Naive thymus-derived CD8-positive, alpha-beta T cell (primary cell): ENCODE measurements around the gene GRIN3B. TPM values are rescaled to one million over a fixed set of nuclear protein-coding genes. Genes with fewer than 3 reads are reported as not detected.

Experiments
- ATAC-seq, 2 donors: fragments of 150-1000 bp; cut with Tn5 transposase in 1 of 2; sonication (Bioruptor Pico), chemical (Tn5 transposase) in 1 of 2; 1 replicate in 1 of 2; 2 replicates in 1 of 2; pipeline ENCODE4 v1.10.0; 2021; ENCODE audit warnings: mild to moderate bottlenecking in 2 of 2, moderate library complexity in 2 of 2
- POLR2A ChIA-PET: fragments of 350-600 bp; sonication (Branson Sonifier 250); formaldehyde crosslinking; loops from one replicate; lab custom pipeline; 2021; ENCODE audit warnings: antibody characterized with exemption; lab: Charles Lee
- DNase-seq, 10 donors: peaks; one replicate each; pipeline versions ENCODE4 v3.0.0 to v3.0.0-alpha.2; 2020 to 2022
- H3K27ac Mint-ChIP-seq, 10 donors: one replicate each; pipeline ENCODE4 v1.8.0; 2020 to 2022; ENCODE audit warnings: mild to moderate bottlenecking in 10 of 10, mixed read lengths in 10 of 10, moderate library complexity in 4 of 10, inconsistent platforms in 1 of 10
- H3K27me3 Mint-ChIP-seq, 5 donors: one replicate each; pipeline ENCODE4 v1.8.0; 2021 to 2022; ENCODE audit warnings: mixed read lengths in 5 of 5
- H3K36me3 Mint-ChIP-seq, 3 donors: one replicate each; pipeline ENCODE4 v1.8.0; 2020 to 2022; ENCODE audit warnings: mixed read lengths in 3 of 3, mild to moderate bottlenecking in 2 of 3, inconsistent platforms in 1 of 3
- H3K4me1 Mint-ChIP-seq, 4 donors: one replicate each; pipeline ENCODE4 v1.8.0; 2021 to 2022; ENCODE audit warnings: mixed read lengths in 4 of 4
- H3K4me3 Mint-ChIP-seq, 10 donors: one replicate each; pipeline ENCODE4 v1.8.0; 2020 to 2022; ENCODE audit warnings: mild to moderate bottlenecking in 10 of 10, mixed read lengths in 10 of 10, moderate library complexity in 6 of 10, inconsistent platforms in 1 of 10
- H3K9me3 Mint-ChIP-seq, 9 donors: one replicate each; pipeline ENCODE4 v1.8.0; 2020 to 2022; ENCODE audit warnings: mixed read lengths in 9 of 9, mild to moderate bottlenecking in 3 of 9, inconsistent platforms in 1 of 9, moderate library complexity in 1 of 9
- polyA plus RNA-seq, 3 donors: library from polyadenylated mRNA; unstranded; fragments of 300-500 nt; fragmentation: Illumina TruSeq; gene quantifications; one replicate each; pipeline ENCODE4 v1.2.3, GENCODE V29; 2021
- total RNA-seq, 8 experiments: library from RNA in 2 of 8; stranded (reverse) in 2 of 8; gene quantifications; one replicate each; pipeline ENCODE4 v1.2.3 and lab custom pipeline; 2021 to 2026

The GRIN3B gene
- total and polyA plus RNA-seq, 5 experiments from 2014 or later = not detected

GRCh38 chr19:1004803-1005664, 4.8 kb downstream of the GRIN3B start:
- no peaks in the 10 kb centered on the region for H3K9me3 Mint-ChIP-seq
- peak overlapping the region in 1 of 10 donors; percentile 77 for H3K27ac Mint-ChIP-seq
- DNase-seq = no peak
- no peak for ATAC-seq
- H3K4me1 Mint-ChIP-seq = peaks cover 2 to 13% (median 10%) of the 10 kb centered on the region in 4 donors
- POLR2A ChIA-PET = interaction anchor here (0.6 to 3.3 kb wide), 6 partner anchors 10 to 248 kb away, joined by 3 to 13 read pairs (median 3); no protein-coding TSS in a partner anchor
- H3K4me3 Mint-ChIP-seq = no peak overlapping the region
- H3K36me3 Mint-ChIP-seq = peaks cover 0 to 10% (median 0%) of the 10 kb centered on the region in 3 donors
- H3K27me3 Mint-ChIP-seq = peaks cover 0 to 7% (median 3%) of the 10 kb centered on the region in 5 donors

- DNase-seq (no peak), ATAC-seq (no peak)
- peaks cover 0 to 15% (median 0%) of the 10 kb centered on the region in 3 donors for H3K36me3 Mint-ChIP-seq
- peak overlapping the region in 5 of 10 donors; percentile 44 to 78 (median 58) for H3K27ac Mint-ChIP-seq
- H3K9me3 Mint-ChIP-seq = no peaks in the 10 kb centered on the region
- POLR2A ChIA-PET = interaction anchor here (0.5 to 3.3 kb wide), 3 partner anchors 9 to 83 kb away, joined by 3 to 13 read pairs (median 3); no protein-coding TSS in a partner anchor
- H3K27me3 Mint-ChIP-seq = peaks cover 0 to 3% (median 0%) of the 10 kb centered on the region in 5 donors
- no peak overlapping the region for H3K4me3 Mint-ChIP-seq
- peaks cover 2 to 8% (median 5%) of the 10 kb centered on the region in 4 donors for H3K4me1 Mint-ChIP-seq
These were observed 6.6 kb downstream of the GRIN3B start for GRCh38 chr19:1006711-1007398.

- DNase-seq (no peak), ATAC-seq (no peak)
- Mint-ChIP-seq H3K9me3 (no peaks in the 10 kb centered on the region), H3K4me1 (peaks cover 1 to 5% (median 3%) of the 10 kb centered on the region in 4 donors), H3K27me3 (peaks cover 0 to 1% (median 0%) of the 10 kb centered on the region in 5 donors), H3K36me3 (peaks cover 0 to 16% (median 0%) of the 10 kb centered on the region in 3 donors), H3K27ac (peak overlapping the region in 1 of 10 donors; percentile 78), H3K4me3 (no peak overlapping the region)
- POLR2A ChIA-PET = interaction anchor here (0.9 to 3.3 kb wide), 2 partner anchors 8 to 82 kb away, joined by 3 to 13 read pairs; no protein-coding TSS in a partner anchor
These were observed 7.4 kb downstream of the GRIN3B start for GRCh38 chr19:1007399-1008251.

GRCh38 chr19:1008268-1009040, 8.2 kb downstream of the GRIN3B start:
- DNase-seq (no peak), ATAC-seq (no peak)
- H3K9me3 Mint-ChIP-seq = no peaks in the 10 kb centered on the region
- POLR2A ChIA-PET = no interaction called here
- peaks cover 0 to 16% (median 0%) of the 10 kb centered on the region in 3 donors for H3K36me3 Mint-ChIP-seq
- peak overlapping the region in 2 of 10 donors; percentile 73 to 86 for H3K27ac Mint-ChIP-seq
- H3K4me1 Mint-ChIP-seq = peaks cover 0 to 5% (median 2%) of the 10 kb centered on the region in 4 donors
- H3K4me3 Mint-ChIP-seq = no peak overlapping the region
- H3K27me3 Mint-ChIP-seq = no peaks in the 10 kb centered on the region

GRCh38 chr19:1009041-1009980, 9.1 kb downstream of the GRIN3B start:
- Mint-ChIP-seq H3K9me3 (no peaks in the 10 kb centered on the region), H3K4me1 (peaks cover 0 to 6% (median 3%) of the 10 kb centered on the region in 4 donors), H3K36me3 (peaks cover 0 to 18% (median 0%) of the 10 kb centered on the region in 3 donors), H3K27ac (peak overlapping the region in 1 of 10 donors; percentile 9), H3K4me3 (no peak overlapping the region), H3K27me3 (no peaks in the 10 kb centered on the region)
- ATAC-seq (no peak), DNase-seq (no peak)
- POLR2A ChIA-PET = interaction anchor here (1.1 kb wide), 1 partner anchor 10 kb away, joined by 5 read pairs; no protein-coding TSS in a partner anchor

- ATAC-seq = no peak
- Mint-ChIP-seq H3K27me3 (no peaks in the 10 kb centered on the region), H3K4me1 (peaks cover 0 to 6% (median 3%) of the 10 kb centered on the region in 4 donors), H3K36me3 (peaks cover 0 to 18% (median 0%) of the 10 kb centered on the region in 3 donors), H3K27ac (no peak overlapping the region), H3K4me3 (no peak overlapping the region), H3K9me3 (no peaks in the 10 kb centered on the region)
- POLR2A ChIA-PET = interaction anchor here (1.1 kb wide), 1 partner anchor 9 kb away, joined by 5 read pairs; no protein-coding TSS in a partner anchor
- no peak for DNase-seq
These were observed 9.8 kb downstream of the GRIN3B start for GRCh38 chr19:1009981-1010538.

GRCh38 chr19:1010586-1011510, 10.6 kb downstream of the GRIN3B start:
- POLR2A ChIA-PET = interaction anchor here (1.1 kb wide), 1 partner anchor 9 kb away, joined by 5 read pairs; no protein-coding TSS in a partner anchor
- DNase-seq (no peak), ATAC-seq (no peak)
- peaks cover 3 to 7% (median 5%) of the 10 kb centered on the region in 4 donors for H3K4me1 Mint-ChIP-seq
- no peaks in the 10 kb centered on the region for H3K9me3 Mint-ChIP-seq
- peak overlapping the region in 1 of 10 donors; percentile 63 for H3K4me3 Mint-ChIP-seq
- no peaks in the 10 kb centered on the region for H3K27me3 Mint-ChIP-seq
- H3K36me3 Mint-ChIP-seq = peaks cover 0 to 18% (median 0%) of the 10 kb centered on the region in 3 donors
- peak overlapping the region in 1 of 10 donors; percentile 59 for H3K27ac Mint-ChIP-seq

GRCh38 chr19:1011831-1012333, 11.7 kb downstream of the GRIN3B start:
- ATAC-seq (no peak), DNase-seq (no peak)
- Mint-ChIP-seq H3K4me3 (no peak overlapping the region), H3K4me1 (peaks cover 4 to 13% (median 12%) of the 10 kb centered on the region in 4 donors), H3K27me3 (no peaks in the 10 kb centered on the region), H3K9me3 (no peaks in the 10 kb centered on the region), H3K36me3 (peaks cover 0 to 17% (median 0%) of the 10 kb centered on the region in 3 donors), H3K27ac (no peak overlapping the region)
- POLR2A ChIA-PET = interaction anchor here (0.6 to 22.1 kb wide), 5 partner anchors 9 to 199 kb away, joined by 3 to 1566 read pairs (median 4); partner anchors contain the start of genes ARHGAP45 and TMEM259

GRCh38 chr19:1012334-1012733, 12.1 kb downstream of the GRIN3B start:
- Mint-ChIP-seq H3K27ac (no peak overlapping the region), H3K9me3 (no peaks in the 10 kb centered on the region), H3K36me3 (peaks cover 0 to 18% (median 0%) of the 10 kb centered on the region in 3 donors), H3K4me3 (no peak overlapping the region), H3K27me3 (no peaks in the 10 kb centered on the region), H3K4me1 (peaks cover 7 to 18% (median 16%) of the 10 kb centered on the region in 4 donors)
- POLR2A ChIA-PET = interaction anchor here (0.6 to 22.1 kb wide), 6 partner anchors 8 to 198 kb away, joined by 3 to 1566 read pairs (median 4); partner anchors contain the start of genes ARHGAP45 and TMEM259
- DNase-seq (no peak), ATAC-seq (no peak)
